MM.1S (cell line): ENCODE data around the gene PLA2G4A.

ENCODE experiments used
- DNase-seq: peaks from one replicate; pipeline ENCODE4 v3.0.0-alpha.2; 2015
- H2AFZ ChIP-seq: fragments of 300-600 bp; sonication (generic); 2 replicates; pipeline ENCODE4 v1.6.0; 2016; ENCODE audit warnings: antibody characterized with exemption, low read length
- H3F3A ChIP-seq: fragments of 300-600 bp; sonication (generic); 2 replicates; pipeline ENCODE4 v1.6.1; 2016; ENCODE audit warnings: mild to moderate bottlenecking, antibody characterized with exemption, low read length, moderate library complexity, mixed read lengths; ENCODE audit not compliant: insufficient read depth
- H3K27ac ChIP-seq: fragments of 300-600 bp; sonication (generic); 2 replicates; pipeline ENCODE4 v1.5.1; 2016; ENCODE audit warnings: mild to moderate bottlenecking, low read length
- H3K27me3 ChIP-seq: fragments of 300-600 bp; sonication (generic); replicated peaks from 2 replicates; pipeline ENCODE4 v1.6.0; 2016; ENCODE audit warnings: low read length; ENCODE audit not compliant: insufficient read depth
- H3K36me3 ChIP-seq: fragments of 300-600 bp; sonication (generic); replicated peaks from 2 replicates; pipeline ENCODE4 v1.6.1; 2016; ENCODE audit warnings: mild to moderate bottlenecking, low read length, mixed read lengths; ENCODE audit not compliant: insufficient read depth
- H3K4me1 ChIP-seq: fragments of 300-600 bp; sonication (generic); 2 replicates; pipeline ENCODE4 v1.6.1; 2016; ENCODE audit warnings: low read length, mixed read lengths
- H3K4me2 ChIP-seq: fragments of 300-600 bp; sonication (generic); 2 replicates; pipeline ENCODE4 v1.6.0; 2016; ENCODE audit warnings: low read depth, low read length
- H3K4me3 ChIP-seq: fragments of 300-600 bp; sonication (generic); 2 replicates; pipeline ENCODE4 v1.5.1; 2016; ENCODE audit warnings: low read length, mixed read lengths
- H3K79me2 ChIP-seq: fragments of 300-600 bp; sonication (generic); 2 replicates; pipeline ENCODE4 v1.6.1; 2016; ENCODE audit warnings: mixed run types, low read length, mixed read lengths
- H3K9ac ChIP-seq: fragments of 300-600 bp; sonication (generic); 2 replicates; pipeline ENCODE4 v1.6.1; 2016; ENCODE audit warnings: low read length, mixed read lengths
- H3K9me2 ChIP-seq: fragments of 300-600 bp; sonication (generic); replicated peaks from 2 replicates; pipeline ENCODE4 v1.6.1; 2016; ENCODE audit warnings: mild to moderate bottlenecking, low read length, mixed read lengths; ENCODE audit not compliant: insufficient read depth
- H3K9me3 ChIP-seq: fragments of 300-600 bp; sonication (generic); replicated peaks from 2 replicates; pipeline ENCODE4 v1.6.1; 2016; ENCODE audit warnings: mild to moderate bottlenecking, low read length, mixed read lengths; ENCODE audit not compliant: insufficient read depth
- H4K20me1 ChIP-seq: fragments of 300-600 bp; sonication (generic); 2 replicates; pipeline ENCODE4 v1.6.1; 2016; ENCODE audit warnings: mild to moderate bottlenecking, low read length, moderate library complexity, mixed read lengths; ENCODE audit not compliant: insufficient read depth
- CTCF ChIP-seq: fragments of 300-600 bp; sonication (generic); IDR thresholded peaks from 2 replicates; pipeline ENCODE4 v1.5.1; 2016; ENCODE audit warnings: antibody characterized with exemption, low read length, mixed read lengths
- EZH2 ChIP-seq: fragments of 300-600 bp; sonication (generic); optimal IDR thresholded peaks from 2 replicates; pipeline ENCODE3; 2017; ENCODE audit warnings: low read depth, mild to moderate bottlenecking, antibody characterized with exemption, low read length, mixed read lengths
- EZH2phosphoT487 ChIP-seq: fragments of 300-600 bp; sonication (generic); IDR thresholded peaks from 2 replicates; pipeline ENCODE4 v1.6.1; 2018; ENCODE audit warnings: antibody characterized with exemption, low read length

The PLA2G4A gene

GRCh38 chr1:187037973-187038553 is 209.3 kb downstream of the PLA2G4A start:
- Histone ChIP-seq H3K27me3 (no peaks in the 10 kb centered on the region), H3K9ac (no peak overlapping the region), H3K4me1 (peaks cover 52% of the 10 kb centered on the region), H3K4me2 (peak overlapping the region; percentile 13; the same call in 1 of the 2 replicates), H3K9me3 (no peaks in the 10 kb centered on the region), H3K79me2 (no peaks in the 10 kb centered on the region), H3K27ac (peak overlapping the region; percentile 61; the same call in 1 of the 2 replicates), H3K9me2 (no peaks in the 10 kb centered on the region), H3K4me3 (no peak overlapping the region), H3K36me3 (no peaks in the 10 kb centered on the region), H2AFZ (0 out of 2 replicates have a peak overlapping the region, but pooled peaks have one; percentile 15), H3F3A (peaks cover 25% of the 10 kb centered on the region), H4K20me1 (no peaks in the 10 kb centered on the region)
- DNase-seq: no peak
- no peak for TF ChIP-seq CTCF
- no peak for TF ChIP-seq EZH2
- TF ChIP-seq EZH2phosphoT487: no peak
